Brain pericyte (primary cell): ENCODE measurements around the gene FBXW7.

Source experiments
- DNase-seq: peaks from one replicate; pipeline ENCODE4 v3.0.0-alpha.2; 2012; ENCODE audit warnings: low read depth, low spot score

The FBXW7 gene

DNA sequence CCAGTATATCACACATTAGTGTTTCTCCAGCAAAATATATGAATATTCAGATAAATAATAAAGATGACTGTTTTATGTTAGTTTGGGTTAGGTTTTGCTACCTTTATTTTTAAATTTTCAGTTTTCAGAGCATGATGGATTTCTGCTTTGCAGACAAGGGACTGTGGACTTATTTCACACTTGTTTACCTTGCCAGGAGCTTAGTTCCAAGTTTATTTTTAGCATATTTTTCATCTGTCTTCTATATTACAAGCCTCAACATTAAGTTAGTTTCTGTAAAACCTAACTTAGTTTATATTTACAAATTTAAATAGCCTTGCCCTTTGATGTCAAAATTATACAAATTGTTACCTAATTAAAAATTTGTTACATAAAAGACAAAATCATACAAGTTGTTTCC is 163.4 kb downstream of the FBXW7 start:
- no peak for DNase-seq

DNA sequence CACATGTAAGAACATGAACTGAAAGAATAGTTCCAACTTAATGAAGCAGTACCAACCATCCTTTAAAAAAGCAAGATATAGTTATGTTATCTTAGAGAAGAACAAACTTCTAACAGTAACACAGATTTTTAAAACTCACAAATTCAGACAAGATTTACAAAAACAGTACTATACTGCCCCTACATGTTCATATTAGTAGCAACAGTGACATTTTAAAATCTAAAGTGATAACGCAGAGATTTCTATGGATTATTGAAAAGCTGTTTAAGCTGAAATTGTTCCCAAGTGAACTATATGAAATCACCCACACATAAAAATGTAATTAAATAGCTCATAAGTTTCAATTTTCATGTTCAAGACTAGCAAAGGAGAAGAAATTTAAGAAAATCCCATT is 166.0 kb downstream of the FBXW7 start:
- no peak for DNase-seq

DNA sequence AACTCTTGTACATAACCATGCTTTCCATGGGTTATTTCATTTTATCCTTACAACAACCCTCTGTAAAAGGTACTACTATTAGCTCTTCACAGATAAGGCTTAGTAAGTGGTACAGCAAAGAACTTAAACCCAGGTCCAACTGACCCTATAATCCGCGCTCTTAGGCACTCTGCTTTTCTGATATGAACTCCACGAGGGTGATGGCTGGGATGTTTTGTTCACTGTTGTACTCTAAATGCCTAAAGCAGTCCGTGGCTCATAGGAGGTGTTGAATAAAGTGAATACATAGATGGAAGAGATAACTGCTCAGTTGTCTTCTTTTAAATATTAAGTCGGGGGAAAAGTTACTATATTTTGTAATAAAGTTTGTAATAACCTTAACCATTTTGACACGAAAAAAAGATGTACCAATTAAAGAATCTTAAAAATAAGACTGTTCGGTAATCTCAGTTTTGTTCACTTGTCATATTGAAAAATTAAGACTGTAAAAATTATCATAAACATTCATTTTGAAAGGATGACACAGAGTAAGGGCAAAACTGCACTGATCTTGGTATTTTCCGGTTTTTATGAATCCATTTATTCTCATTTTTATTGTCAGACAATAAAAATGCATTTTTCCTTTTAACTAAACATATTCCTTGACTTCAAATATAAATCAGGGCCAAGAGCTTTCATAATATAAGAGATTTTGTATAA is 166.5 kb downstream of the FBXW7 start:
- DNase-seq, result no peak

DNA sequence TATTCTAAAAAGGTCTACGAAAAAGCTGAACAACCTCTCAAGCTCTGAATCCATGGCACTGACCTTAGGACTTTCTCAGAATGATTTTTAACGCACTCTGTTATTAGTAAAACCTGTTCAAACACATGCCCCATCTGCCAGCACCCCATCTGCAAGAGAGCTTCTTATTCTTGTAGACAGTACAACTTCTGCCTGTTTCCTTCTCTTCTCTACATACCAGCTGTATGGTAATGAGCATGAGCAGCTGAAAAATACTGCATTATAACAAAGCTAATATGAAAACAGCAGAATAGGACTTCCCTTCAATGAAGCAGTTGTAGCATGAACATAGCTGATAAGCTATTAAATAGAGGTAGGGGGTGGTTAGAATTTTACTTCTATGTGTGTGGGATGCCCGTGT is 167.9 kb downstream of the FBXW7 start:
- DNase-seq, result no peak

DNA sequence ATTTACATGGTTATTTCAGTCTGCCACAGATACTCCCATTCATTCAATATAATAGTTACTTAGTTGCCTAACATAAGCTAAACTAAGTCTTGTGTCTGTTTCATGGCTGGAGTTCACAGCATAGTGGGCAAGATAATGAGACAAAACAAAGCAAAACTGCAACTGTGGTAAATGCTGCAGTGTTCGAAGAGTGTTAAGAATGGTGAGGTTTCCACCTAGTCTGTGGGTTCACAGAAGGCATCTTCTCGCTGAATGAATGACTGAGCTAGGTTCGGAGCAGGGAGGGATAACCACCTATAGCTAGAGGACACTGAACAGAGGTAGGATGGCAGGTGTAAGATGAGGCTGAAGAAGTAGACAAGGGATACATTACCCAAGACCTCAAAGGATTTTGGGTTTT is 171.0 kb downstream of the FBXW7 start:
- no peak for DNase-seq

DNA sequence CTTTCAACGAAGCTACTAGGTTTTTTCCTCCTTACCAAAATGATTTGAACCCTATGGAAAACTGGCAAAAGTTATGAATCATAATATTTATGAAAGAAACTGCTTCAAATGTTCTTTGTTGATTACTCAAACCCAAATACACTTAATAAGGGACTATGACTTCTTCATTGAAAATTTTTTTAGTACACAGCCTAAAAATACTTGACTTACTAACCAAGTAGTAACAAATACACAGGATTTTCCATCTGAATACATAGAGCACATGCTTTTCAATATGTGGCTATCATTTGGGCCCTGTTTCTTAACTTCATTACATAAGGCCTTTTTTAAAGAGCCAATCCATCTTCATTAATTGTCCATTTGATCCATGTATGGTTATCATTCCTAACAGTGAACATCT is 171.5 kb downstream of the FBXW7 start:
- no peak for DNase-seq

DNA sequence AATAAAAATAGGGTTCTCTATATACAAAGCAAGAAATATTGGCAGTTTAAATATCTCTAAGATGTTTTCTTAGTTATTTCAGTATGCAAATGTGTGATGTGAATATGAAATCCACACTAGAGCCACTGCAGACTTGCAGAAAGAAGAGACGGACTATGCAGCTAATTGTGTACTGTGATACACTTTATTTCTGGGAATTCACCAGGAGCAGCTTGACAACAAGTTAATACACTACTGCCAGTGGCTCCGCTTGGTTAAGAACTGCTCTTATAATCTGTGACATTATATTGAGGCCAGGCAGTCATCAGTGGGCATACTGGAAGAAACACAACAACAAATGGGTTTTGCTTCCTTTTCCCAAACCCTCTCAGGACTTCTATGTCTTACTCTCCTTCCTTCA is 172.0 kb downstream of the FBXW7 start:
- no peak for DNase-seq

DNA sequence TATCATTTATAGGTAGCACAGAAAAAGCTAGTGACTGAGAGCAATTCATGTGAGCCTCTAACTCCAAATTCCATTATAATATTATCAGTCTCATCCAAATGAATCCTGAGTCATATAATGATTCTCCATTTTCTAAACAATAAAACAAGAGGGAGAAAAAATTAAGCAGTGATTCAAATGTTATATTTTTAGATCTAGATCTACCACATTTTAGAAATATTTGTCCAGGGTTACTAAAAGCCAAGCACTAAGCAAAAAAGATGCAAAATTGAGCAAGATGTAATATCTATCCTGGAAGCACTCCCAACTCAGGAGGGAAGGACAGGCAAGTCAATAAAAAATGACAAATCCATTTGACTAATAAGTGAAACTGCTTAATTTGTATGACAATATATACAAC is 172.8 kb downstream of the FBXW7 start:
- DNase-seq, result no peak

DNA sequence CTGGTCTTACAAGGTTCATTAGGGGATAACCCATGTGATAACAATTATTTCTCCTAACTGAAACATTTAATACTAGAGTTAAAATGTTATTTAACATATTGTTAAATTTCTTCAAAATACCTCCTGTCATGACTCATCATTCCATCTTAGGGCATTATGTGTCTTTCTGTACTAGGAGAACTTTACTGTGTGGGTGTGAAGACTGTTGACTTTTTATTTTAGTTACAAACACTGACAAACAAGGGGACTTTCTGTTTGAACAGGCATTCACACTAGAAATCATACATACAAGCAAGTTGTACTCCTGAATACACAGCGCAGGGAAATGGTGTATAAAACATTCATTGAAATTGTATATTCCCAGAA is 175.9 kb downstream of the FBXW7 start:
- no peak for DNase-seq

DNA sequence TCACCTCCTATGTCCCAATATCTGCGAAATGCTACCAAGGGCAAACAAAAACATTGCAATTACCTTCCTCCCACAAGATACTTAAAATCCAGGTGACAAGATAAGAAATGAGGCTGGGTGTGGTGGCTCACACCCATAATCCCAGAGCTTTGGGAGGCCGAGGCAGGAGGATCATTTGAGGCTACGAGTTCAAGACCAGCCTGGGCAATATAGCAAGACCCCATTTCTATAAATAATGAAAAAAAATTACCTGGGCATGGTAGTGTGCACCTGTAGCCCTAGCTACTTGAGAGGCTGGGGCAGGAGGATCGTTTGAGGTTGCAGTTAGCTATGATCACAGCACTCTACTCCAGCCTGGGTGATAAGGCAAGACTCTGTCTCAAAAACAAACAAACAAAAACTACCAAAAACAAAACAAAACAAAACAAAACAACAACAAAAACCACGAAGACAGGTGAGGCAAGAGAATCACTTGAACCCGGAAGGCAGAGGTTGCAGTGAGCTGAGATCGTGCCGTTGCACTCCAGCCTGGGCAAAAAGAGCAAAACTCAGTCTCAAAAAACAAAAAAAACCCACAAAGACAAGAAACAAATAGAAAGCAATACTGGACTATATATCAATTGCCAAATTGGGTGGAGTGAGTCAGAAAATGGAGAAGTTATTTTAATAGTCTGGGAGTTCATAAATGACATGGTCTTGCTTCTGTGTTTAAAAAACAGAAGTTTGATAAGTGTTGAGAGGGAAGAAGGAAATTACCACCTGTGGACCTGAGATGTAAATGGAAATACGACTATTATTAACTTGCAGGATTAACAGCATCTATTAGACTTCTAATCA is 176.5 kb downstream of the FBXW7 start:
- DNase-seq, result no peak

DNA sequence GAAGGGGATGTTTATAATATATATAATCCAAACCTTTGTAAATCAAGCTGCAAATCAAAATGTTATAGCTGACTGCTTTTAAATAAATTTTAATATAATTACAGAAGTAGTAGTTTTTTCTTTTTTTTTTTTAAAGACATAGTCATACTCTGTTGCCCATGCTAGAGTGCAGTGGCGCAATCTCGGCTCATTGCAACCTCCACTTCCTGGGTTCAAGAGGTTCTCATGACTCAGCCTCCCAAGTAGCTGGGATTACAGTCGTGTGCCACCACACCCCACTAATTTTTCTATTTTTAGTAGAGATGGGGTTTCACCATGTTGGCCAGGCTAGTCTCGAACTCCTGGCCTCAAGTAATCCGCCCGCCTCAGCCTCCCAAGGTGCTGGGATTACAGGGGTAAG is 178.7 kb downstream of the FBXW7 start:
- DNase-seq, result no peak

DNA sequence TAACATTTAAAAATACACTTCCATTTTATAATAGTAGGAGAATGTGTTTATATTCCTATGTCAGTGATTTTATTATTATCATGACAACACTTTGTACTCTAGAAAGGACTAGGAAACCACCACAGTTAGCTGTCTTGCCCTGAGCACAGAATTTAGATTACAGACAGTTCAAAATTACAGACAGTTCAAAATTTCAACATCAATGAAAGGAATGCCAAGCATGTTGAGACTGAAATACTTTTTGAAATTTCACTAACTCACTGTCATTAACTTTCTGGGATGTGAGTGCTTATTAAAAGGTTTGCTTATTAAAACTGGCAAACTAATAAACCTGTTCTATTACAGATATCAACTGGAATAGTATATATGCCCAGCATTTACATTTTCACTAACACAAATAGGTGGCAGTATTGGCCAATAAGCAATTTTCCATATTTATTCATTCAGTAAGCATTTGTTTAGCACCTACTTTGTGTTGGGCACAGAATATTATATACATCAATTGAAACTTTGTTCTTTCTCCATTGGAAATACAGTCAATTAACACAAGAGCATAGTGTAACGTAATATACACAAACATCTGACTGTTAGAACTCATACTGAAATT is 179.4 kb downstream of the FBXW7 start:
- DNase-seq, result no peak

DNA sequence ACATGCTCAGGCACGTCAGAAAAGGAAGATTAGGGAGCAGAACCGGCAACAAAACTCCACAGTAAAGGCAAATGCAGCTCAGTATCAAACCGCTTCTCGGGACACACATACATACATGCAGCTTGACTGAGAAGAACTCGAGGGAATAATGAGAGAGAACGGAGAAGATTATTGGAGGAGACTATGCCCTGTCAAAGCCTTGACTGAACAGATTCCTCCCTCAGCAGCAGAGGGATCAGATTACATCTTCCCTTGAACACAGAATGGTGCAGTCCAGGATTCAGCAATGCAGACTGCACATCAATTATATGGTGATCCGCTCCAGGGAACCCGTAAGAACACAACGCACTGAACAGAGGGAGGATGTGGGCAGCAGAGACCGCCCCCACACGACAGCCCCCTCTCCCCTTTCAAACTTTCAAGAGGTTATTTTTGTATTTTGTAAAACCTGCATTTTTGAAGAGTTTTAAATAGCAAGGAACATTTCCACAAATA is 183.2 kb downstream of the FBXW7 start:
- peak; percentile 86 for DNase-seq

DNA sequence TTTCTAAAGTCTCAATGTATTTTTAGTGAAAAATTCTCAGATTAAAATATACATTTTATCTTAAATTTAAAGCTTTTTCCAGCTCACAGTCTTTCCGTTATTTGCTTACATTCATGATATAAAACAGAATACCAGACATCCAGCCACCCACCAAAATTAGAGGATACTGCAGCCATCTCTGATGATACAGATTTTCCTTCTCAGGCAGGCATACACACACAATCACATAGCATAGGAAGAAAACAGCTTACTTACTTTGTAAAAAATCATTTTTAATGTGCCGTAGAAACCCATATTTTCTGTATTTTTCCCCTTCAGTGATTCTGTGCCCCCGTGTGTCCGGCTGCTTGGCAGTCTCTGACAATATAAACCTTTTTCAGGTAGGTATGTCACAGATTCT is 183.7 kb downstream of the FBXW7 start:
- no peak for DNase-seq

DNA sequence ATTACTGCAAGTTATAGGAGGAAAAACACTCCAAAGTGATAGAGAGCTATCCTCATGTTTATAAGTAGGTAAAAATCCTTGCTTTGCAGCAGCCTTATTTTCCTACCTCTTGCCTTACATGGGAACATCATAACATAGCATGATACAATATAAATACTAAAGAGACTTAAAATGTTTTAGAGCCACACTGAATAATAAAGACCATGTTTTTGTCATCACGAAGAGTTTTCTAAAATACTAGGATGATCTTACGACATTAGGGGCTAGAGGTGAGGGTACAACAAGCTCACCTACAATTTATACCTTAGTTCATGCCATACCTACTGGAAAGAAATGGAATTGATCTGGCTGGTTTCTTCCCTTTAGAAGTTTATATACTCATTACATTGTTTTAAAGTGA is 184.8 kb downstream of the FBXW7 start:
- DNase-seq, result no peak

DNA sequence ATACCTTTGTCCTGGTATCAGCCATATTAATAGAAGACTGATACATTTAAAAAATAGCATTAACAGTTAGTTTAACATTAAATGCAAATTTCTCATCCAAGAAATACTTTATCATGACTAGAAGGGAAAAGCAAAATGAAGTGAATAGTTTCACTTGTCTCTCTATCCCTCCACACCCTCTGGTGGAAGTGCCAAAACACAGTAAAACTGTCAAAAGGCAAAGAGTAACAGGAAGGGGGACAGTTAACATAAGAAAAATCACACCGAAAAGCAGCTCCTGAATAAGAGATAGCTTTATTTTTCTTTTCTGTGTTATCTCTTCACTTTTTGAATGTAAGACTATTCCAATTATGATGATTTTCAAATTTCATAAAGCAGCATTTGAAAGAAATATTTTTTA is 187.2 kb downstream of the FBXW7 start:
- DNase-seq, result no peak

DNA sequence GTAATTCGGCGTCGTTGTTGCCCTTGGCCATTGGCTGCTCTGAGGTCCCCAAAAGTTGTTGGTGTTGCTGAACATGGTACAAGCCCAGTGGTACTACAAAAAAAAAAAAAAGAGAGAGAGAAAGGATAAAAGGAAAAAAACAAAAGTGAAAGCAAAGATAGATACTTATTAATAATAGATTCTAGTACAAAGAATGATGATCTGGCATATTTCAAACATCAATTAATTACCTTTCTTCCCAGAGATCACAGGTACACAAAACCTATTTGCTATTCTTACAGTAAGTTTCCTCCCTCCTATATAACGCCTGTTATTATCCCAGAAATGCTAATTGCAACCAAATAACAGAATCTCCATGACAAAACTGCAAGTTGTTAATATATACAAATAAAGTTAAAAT is 188.9 kb downstream of the FBXW7 start:
- DNase-seq, result no peak

DNA sequence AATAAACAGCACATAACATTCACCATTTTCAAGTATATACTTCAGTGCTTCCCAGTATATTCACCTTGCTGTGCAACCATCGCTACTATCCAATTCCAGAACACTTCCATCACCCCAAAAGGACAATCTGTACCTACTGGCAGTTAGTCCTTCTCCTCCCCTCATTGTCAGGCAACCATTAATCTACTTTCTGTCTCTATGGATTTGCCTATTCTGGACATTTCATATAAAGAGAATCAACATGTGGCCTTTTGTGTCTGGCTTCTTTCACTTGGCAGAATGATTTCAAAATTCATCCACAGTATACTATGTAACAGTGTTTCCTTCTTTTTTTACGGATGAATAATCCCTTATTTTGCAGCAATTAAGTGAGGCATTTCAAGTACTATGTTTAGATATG is 189.4 kb downstream of the FBXW7 start:
- no peak for DNase-seq

DNA sequence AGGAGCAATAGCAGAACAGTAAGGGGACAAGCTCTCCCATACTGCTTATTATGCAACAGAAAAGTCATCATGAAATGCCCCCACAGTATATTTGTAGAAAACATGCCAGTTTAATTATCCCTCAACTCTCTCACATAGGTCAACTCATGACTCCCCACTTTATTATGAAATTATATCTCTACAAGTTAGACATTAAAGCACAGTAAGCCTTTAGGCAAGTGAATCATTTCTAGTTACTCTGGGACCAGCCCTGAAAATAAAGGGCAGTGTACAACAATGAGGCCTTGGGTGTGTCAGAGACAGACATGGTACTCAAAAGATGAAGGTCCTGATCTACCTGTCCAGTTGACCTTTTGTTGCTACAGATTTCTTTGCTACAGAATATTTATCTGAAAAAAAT is 191.9 kb downstream of the FBXW7 start:
- DNase-seq, result no peak

DNA sequence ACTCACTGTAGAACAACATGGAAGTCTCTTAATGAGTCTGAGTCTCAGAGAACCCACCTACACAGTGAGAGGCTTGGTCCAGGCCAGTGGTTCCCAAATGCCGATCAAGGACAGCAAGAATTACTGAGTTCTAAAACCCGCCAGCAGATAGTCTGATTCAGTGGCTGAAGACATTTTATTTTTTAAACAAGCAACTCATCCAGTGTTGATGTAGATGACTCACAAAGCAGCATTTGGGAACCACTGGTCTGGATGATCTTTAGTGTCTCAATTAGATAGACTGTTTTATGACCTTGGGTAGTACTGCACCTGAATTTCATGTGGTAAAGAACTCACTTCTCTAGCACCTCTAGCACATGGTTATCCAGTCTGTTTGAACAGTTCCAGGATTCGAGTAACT is 193.6 kb downstream of the FBXW7 start:
- DNase-seq, result no peak

DNA sequence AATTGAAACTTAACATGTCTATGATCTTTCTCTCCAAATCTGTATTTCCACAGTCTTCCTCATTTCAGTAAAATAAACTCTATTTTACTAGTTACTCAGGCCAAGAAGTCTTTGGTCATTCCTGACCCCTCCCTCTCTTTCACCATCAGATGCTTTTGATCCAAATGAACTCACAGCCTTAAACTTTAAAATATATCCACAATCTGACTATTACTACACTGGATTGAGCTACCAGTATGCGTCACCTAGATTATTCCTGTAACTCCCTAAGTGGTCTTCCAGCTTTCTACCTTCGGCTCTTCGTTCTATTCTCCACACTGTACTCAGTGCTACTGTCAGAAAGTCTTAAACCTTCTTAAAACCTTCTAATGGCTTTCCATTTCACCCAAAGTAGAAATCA is 195.1 kb downstream of the FBXW7 start:
- no peak for DNase-seq

DNA sequence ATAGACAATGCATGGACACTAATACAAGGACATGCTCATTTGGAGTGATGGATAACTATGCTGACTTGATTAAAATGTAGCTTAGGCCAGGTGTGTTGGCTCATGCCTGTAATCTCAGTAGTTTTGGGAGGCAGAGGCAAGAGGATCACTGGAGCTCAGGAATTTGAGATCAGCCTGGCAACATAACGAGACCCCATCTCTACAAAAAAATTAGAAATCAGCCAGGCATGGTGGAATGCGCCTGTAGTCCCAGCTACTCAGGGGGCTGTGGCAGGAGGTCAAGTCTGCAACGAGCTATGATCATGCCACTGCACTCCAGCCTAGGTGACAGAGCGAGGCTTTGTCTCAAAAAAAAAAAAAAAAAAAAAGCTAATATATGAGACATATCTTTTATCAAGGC is 196.3 kb downstream of the FBXW7 start:
- DNase-seq, result no peak

DNA sequence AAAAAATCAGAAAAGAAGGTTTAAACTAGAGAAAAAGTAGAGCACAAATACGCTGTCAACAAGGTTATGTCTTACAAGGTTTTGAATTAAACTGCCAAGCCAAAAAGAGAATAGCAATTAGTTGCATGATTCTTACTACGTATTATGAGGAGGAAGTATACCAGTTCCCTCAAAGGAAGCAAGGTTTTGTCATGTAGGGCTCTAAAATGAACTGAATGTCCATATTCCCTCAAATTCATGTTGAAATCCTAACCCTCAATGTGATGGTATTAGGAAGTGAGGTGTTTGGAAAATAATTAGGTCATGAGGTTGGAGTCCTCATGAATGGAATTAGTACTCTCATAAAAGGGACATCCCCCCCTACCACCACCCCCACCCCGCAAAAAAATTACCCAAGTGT is 201.0 kb downstream of the FBXW7 start:
- DNase-seq, result no peak
